NCI-H1694 treated with DMSO at 0.1 percent for 48 hours (cell line): Measurements from ENCODE around the gene MAGI2.
A peak's percentile ranks its signal among the peaks of the same experiment; 100 is the strongest.

ENCODE experiments used
- DNase-seq: peaks from one replicate; lab custom pipeline; 2025; lab: John Stamatoyannopoulos, UW

The MAGI2 gene

DNA sequence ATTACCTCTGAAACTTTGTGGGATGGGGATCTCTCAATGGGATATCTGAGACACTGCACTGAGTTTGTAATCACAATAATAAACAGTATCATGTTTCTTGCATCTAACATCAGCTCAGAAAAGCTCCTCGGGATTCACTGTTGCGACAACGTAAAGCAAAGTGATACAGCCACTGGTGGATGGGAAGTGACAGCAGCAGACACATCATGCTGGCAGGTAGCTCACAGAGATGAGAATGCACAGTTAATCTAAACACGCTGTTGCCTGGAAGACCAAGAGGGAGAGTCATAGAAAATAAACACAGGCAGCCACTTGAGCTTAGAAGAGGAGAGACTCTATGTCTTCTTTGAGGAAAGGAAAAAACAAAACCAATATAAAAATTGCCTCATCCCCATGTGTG is 513.8 kb downstream of the MAGI2 start:
- no peak for DNase-seq

DNA sequence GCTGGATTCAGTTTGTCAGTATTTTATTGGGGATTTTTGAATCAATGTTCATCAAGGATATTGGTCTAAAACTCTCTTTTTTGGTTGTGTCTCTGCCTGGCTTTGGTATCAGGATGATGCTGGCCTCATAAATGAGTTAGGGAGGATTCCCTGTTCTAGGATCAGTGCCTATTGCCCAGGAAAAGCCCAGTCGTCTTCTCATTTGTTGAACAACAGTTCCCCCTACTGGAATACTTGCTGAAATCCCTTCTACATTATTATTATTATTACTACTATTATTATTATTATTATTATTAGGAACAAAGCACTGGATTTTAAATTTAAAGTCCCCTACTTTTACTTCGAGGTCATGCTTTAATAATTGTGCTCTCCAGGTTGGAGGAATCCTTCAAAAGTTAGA is 528.9 kb downstream of the MAGI2 start:
- DNase-seq, result peak; percentile 52

DNA sequence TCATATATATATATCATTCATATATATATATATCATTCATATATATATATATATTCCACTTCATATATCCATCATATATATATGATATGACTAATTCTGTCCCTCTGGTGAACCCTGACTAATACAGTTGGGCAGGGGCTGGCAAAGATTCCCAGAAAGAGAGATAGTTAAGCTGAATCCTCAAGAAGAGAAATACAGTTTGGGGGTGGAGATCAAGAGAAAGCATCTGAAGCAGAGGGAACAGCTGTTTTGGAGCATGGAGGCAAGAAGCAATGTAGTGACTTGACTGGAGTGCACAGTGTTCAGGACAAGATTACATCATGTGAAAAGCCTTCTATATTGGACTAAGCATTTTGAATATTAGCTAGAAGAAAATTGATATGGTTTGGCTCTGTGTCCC is 540.7 kb downstream of the MAGI2 start:
- DNase-seq, result no peak

DNA sequence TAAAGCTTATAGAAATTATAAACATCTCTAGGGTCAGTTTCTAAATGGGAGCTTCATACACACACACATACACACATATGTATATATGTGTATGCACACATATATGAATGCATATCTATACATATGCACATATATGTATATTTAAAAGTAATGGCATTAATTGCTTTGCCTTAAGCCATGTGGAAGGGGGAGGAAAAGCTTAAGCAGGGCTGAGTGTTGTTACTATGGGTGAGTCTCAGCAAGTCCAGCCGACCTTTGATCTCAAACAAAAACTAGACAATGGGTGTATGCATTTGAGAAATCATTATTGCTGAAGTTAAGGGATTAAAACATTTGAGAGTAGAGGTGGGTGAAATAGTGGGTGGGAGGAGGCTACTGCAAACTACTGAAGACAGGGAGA is 546.7 kb downstream of the MAGI2 start:
- no peak for DNase-seq

DNA sequence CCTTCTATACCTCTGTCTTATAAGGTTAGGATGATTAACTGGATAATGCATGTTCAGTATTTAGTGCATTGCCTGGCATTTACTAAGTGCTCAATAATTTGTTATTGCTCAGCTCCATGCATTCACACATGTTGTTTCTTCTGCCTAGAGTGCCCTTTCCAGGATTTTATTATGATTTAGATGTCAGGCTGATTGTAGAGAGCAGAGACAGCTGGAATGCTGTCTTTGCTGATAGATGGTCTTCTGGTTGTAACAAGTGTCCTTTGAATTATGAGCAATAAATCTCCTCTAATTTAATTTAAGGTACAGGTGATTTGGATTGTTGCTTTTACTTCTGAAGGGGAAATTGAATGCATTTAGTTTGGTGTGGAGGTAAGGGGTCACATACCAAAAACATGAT is 548.0 kb downstream of the MAGI2 start:
- DNase-seq, result no peak

DNA sequence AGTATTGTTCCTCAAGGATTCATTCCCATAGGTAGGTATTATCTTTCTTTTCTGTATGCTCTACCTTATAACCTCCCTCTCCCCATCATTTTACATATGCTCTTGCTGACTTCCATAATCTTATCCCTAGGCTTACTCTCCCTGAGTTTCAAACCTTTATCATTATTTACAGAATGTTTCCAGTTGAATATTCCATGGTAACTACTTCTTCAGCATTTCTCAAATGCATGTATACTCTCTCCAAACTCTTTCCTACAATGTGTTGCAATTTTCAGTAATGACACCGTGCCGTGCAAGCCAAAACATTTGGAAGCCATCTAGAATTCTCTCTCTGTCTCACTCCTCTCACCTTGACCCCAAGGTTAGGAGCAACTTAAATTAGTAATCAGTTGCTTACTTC is 548.5 kb downstream of the MAGI2 start:
- no peak for DNase-seq

DNA sequence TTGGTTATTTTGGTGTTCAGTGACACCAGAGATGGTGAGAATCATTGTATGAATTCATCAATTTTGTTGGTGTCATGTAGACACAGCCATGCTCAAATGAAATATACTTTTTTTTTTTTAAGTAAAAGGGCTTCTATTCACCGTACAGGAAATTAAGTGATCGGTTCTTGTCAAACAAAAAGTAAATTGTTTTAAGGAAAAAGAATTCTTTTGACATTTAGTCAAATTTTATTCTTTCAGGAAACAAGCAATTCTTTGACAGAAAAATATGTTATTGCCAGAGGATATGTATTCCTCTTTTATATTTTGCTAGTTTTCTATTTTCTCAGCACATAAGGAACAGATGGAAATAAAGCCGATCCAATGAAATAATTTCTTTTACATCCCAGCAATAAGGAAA is 551.9 kb downstream of the MAGI2 start:
- DNase-seq, result no peak

DNA sequence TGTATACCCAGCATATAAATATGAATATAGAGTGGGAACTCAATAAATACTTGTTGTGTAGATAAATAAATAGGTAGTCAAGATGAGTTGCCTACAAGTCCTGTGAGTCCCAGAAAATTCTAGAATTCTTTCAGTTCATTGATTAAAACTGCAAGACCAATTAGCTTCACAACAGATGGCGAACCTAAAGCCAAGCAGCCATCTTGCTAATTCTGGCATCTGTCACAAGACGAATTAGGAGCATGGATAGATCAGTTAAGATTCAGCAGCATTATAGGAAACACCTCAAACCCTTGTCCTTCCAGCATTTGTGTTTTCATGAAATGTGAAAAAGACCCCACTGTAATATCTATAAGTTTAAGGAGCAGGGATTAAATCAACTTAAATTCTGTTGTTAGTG is 552.7 kb downstream of the MAGI2 start:
- DNase-seq, result peak; percentile 66

DNA sequence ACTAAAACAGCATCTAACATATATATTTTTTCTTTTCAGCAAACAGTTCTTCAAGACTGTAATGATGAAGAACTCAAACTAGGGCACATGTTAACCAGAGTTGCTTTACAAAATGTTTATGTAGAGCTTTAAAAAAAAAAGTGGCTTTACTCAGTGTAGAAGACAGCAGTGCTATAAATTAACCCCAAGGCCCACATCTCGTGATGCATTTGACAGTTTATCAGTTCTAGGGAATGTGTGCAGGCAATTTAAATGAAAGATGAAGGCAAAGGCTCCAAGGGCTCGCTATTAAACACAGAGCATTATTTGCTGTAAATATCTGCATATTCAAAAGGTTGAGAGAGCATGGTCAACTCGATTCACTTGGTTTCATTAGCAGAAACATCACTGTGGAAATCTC is 558.1 kb downstream of the MAGI2 start:
- DNase-seq, result no peak

DNA sequence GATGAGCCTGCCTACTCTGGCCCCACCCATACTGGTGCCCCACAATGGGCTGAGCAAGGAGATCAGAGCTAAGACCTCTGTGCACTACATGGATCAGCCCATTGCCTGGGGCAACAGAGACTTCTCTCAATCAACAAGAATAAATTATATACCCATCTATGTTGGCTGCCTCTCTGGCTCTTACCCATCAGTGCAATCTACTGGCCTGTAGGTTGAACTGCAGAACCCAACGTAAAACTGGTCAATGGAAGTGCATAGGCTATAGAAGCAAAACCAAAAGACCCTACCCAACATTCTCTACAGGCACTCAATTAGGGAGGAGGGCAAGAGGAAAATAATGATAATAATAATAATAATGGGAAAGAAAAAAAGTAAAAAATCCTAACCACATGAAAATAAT is 574.3 kb downstream of the MAGI2 start:
- DNase-seq, result no peak

DNA sequence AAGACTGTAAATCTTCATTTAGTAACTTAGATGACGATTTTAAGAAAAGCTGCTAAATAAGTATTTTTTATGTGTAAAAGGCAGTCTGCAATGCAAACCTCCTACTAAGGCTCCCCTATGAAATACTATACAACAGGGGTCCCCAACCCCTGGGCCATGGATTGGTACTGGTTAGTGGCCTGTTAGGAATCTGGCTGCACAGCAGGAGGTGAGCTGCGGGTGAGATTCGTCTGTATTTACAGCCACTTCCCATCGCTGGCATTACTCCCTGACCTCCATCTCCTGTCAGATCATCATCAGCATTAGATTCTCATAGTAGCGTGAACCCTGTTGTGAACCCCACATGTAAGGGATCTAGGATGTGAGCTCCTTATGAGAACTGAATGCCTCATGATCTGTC is 580.4 kb downstream of the MAGI2 start:
- no peak for DNase-seq

DNA sequence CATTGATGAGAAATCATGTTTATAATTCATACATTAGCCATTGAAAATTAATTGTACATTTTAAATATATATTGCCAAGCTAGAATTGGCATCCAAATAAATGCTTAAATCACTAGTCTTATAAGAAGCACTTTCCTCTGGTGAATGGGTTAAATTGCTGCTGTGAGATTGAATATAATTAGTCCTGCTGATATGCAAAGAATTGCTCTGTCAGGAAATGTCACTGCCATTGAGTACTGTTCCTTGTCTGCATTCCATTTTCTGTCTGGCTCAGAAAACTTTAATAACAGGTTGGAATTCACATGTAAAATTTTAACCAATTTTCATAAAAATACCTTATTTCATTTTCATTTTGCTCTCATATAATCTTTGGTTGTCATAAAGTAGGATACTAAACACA is 589.1 kb downstream of the MAGI2 start:
- no peak for DNase-seq

DNA sequence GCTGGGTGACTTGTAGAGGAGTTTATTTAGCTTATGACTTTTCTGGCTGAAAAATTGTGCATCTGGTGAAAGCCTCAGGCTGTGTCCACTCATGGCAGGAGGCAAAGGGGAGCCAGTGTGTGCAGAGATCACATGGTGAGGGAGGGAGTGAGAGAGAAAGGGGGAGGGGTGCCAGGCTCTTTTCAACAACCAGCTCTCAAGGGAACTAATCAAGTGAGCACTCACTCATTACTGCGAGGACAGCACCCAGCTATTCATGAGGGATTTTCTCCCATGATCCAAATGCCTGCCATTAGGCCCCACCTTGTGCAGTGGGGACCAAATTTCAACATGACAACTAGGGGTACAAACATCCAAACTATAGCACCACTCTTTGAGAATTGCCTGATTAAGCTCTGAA is 590.2 kb downstream of the MAGI2 start:
- DNase-seq, result no peak

DNA sequence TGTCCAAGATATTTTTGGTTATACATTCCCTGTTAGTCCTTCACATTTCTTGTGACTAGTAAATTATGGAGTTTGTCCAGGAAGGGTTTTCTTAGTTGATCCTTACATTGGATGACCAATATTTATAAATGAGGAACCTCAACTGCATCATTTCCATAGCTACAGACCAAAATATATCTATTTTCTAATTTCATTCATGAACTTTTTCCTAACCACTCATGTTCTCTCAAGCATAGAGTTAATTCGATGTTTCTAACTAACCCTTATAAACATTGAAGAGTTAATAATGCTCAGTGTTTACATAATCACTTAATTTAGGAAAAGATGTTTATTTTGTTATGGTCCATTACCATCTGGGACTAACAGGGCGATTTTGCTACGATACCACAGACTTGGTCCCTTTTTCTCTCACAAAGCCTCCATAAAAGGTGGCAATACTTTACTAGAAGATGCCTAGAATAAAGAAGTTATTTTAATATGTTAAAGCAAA is 591.0 kb downstream of the MAGI2 start:
- no peak for DNase-seq

DNA sequence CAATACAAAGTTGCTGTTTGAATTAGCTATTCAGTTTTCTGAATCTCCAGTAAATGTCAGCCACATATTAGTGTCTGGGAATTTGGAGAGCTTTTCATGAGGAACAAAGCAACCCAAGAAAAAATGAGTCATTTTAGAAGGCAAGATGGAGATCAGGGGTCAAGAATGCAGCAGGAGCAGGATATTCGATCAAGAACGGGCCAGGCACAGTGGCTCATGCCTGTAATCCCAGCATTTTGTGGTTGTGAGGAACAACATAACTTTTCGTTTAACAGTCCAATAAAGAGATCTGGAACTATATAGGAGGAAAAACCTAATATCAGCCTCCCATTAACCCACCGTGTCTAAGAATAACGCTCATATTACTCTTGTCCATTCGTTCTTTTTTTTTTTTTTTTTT is 600.5 kb downstream of the MAGI2 start:
- DNase-seq, result no peak

DNA sequence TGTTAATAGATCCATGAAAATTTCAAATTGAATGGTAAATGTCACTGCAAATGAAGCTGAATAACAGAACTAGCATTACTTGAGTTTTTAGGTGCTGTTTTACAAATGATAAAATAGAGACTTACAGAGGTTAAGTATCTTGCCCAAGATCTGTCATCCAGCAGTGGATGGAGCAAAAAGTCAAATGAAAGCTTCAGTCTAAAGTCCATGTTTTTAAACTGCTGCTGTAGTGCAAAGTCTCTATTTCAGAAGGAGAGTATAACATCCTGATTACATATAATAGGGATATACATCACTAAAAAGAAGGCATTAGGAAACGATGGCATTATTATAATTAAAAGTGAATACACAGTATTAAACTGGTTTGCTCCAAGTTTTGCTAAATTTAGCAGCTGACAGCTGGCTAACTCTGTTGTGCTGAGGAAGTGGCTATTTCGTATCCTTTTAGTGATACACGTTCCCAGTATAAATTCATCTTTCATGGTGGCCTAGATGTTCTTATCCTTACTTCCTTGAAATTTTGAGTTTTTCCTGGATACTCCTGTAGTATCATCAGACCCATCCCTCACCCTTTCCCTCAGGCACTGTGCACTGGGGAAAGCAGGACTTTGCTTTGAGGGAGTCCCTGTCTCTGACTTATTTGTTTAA is 603.2 kb downstream of the MAGI2 start:
- DNase-seq, result no peak

DNA sequence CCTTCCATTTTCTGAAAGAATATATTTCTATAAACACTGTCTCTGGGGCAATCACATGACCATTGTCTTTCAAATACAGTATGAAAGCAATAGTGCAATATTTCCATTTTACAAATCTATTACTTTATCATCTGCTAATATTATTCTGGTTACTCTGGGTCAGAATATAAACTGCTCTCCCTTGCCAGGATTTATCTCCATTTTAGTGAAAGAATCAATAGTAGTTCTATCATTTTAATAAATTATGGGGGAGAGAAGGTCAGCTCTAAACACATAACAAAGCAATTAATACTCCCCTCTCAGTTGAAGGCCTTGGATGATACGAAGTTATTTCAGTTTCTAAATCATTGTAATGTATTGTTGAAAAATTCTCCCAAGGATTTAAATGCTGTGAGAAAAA is 608.3 kb downstream of the MAGI2 start:
- no peak for DNase-seq

DNA sequence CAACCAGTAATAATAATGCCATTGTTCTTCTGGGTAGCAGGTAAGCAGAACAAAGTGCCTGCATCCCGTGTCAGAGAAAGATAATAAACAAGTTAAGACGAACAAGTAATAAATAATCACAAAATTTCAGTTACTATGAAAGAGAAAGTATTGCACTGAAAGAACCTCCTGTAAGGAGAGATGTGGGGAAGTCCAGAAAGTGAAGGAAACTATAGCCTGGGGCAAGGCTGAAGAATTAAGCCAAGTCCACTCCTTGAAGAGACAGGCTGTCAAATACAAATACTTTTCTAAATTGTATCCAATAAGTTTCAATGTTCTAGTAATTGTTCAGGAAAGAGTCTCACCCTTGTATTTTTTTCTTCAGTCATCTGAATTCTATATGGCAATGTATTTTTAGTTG is 611.4 kb downstream of the MAGI2 start:
- DNase-seq, result no peak

DNA sequence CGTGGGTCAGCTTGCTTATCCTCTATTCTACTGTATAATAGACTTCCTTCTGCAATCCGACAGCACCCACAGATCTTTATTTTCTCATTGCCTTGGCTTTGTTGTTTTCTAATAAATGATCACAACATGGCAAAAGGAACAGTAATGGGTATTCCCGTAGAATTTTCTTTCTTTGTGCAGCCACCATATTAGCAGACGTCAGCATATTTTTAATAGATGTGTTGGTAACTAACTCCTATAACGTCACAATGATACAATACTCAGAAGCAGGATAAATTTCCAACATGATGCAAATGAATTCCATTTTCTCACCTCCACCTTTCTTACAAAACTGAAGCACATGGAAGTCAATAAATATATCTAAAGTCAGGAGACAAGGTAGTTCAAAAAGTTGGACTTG is 617.6 kb downstream of the MAGI2 start:
- no peak for DNase-seq

DNA sequence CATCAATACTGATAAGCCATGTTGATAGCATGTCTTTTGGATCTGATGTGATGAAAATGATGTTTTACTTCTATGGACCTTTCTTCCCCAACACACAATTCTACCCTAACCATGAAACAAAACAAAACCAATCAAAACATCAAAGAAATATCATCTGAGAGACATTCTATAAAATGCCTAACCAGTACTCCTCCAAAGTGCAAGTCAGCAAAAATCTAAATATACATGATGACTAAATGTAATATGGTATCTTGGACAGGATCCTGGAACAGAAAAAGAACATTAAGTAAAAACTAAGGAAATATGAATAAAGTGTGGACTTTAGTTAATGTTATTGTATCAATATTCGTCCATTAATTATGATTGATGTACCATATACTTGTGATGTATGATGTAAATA is 625.1 kb downstream of the MAGI2 start:
- DNase-seq, result no peak

DNA sequence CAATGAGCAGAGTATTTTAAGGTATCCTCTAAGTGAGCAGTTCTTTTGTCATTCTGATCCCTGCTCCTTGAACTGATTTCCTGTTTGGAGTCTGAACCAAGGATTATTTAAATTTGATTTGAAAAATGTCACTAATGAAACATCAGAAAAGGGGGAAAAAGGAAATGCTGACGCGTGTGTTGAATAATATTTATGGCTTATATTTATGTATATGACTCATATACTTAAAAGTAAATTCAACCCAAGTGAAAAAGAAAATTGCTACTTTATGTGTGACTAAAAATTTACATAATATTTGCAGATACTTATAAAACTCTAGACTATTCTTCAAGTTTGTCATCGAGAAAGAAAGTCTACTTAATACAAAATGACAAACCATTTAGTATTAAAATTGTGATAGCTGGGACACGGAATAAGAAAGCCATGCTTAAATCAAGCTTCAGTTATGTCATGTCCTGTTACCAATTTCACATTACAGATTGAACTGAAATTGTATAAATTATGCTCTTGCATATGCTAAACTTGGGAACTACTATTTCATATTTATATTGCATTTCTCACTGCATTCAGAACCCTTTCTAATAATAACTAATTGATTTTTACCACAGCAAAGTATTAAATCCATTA is 649.9 kb downstream of the MAGI2 start:
- DNase-seq, result no peak

DNA sequence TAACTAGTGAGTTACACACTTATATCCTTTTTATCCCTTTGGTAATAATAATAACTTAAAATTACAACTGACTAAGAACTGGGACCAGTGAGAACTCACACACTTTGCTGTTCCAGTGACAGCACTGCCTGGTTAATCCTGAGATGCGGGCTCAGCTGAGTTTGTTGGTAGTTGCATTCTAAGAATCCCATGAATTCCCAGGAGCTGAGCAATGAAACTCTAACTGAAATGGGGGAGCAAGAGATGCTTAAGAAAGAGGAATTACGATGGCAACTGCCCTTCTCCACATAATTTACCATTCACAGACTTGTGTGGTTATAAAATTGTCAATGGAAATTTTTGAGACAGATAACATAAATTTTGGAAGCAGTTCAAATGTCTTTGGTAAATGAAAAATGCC is 659.4 kb downstream of the MAGI2 start:
- no peak for DNase-seq

DNA sequence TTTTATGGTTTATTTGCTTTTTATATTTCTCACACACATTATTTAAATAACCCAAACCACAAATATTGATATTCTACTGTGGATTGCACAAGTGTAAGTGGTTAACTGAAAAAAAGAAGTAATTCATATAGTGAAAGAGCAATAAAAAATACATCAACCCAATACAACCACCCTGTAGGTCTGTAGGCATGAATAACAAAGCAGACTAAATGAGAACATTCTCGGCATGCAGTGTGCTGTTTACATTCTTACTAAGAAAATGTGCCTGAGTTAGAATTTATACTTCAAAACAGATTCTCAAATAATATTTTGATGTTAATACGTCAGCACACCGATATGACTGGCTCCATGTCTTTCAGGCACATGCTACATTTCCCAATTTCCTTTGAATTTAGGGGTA is 660.8 kb downstream of the MAGI2 start:
- no peak for DNase-seq

DNA sequence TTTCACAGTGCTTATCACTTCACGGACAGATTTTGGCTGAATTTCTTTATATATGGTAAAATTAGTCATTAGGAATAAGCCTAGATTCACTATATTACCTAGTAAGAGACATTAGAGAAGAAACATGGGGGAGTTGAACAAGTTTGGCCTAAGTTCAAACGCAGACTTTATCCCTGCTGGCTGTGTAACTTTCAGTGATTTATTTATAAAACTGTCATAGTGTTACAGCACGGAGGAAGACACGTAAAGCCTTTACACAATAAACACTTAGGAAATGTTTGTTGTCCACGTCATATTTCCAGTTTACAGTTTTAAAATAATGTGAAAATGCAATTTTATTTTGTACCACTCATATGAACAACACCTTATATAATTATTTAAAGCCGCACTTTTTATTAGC is 661.5 kb downstream of the MAGI2 start:
- DNase-seq, result no peak
